SW 1271 (cell line): Measurements from ENCODE around the gene RRAS.
"Not testable (repeated sequence)": the region's sequence is repeated elsewhere in the genome, so short reads cannot be mapped to it uniquely, and the experiment has no call there.

Experiments used
- DNase-seq, 2 experiments: peaks; one replicate each; lab custom pipeline; 2025; lab: John Stamatoyannopoulos, UW

The RRAS gene

DNA sequence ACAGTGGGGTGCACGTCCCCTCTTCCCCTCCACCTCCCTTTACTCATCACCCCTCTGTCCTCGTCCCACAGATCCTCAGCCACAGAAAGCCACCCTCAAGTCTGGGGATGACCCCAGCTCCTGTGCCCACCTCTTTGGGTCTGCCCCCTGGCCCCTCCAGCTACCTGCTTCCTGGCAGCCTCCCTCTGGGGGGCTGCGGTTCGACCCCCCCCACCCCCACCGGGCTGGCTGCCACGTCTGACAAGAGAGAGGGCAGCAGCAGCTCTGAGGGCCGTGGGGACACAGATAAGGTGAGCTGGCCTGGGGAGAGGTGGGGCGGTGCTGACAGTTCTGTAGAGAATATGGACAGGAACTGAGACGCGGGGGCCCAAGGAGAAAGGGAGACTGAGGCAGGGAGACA is 14.6 kb upstream of the RRAS start:
- DNase-seq, result no peak

- DNase-seq, result no peak
These were observed 13.5 kb upstream of the RRAS start for GRCh38 chr19:49653466-49653806.

DNA sequence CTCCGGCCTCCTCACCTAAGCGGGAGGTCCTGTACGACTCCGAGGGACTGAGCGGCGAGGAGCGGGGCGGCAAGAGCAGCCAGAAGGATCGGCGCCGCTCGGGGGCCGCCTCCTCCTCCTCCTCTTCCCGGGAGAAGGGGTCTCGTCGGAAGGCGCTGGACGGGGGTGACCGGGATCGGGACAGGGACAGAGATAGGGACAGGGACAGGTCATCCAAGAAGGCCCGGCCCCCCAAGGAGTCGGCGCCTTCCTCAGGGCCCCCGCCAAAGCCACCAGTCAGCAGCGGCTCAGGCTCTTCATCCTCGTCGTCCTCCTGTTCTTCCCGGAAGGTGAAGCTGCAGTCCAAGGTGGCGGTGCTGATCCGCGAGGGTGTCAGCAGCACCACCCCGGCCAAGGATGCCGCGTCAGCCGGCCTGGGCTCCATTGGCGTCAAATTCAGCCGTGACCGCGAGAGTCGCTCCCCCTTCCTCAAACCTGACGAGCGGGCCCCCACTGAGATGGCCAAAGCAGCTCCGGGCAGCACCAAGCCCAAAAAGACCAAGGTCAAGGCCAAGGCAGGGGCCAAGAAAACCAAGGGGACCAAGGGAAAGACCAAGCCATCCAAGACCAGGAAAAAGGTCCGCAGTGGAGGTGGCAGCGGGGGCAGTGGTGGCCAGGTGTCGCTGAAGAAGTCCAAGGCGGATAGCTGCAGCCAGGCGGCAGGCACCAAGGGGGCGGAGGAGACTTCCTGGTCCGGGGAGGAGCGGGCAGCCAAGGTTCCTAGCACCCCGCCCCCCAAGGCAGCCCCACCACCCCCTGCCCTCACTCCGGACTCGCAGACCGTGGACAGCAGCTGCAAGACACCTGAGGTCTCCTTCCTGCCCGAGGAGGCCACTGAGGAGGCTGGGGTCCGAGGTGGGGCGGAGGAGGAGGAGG is 12.9 kb upstream of the RRAS start:
- no peak for DNase-seq

DNA sequence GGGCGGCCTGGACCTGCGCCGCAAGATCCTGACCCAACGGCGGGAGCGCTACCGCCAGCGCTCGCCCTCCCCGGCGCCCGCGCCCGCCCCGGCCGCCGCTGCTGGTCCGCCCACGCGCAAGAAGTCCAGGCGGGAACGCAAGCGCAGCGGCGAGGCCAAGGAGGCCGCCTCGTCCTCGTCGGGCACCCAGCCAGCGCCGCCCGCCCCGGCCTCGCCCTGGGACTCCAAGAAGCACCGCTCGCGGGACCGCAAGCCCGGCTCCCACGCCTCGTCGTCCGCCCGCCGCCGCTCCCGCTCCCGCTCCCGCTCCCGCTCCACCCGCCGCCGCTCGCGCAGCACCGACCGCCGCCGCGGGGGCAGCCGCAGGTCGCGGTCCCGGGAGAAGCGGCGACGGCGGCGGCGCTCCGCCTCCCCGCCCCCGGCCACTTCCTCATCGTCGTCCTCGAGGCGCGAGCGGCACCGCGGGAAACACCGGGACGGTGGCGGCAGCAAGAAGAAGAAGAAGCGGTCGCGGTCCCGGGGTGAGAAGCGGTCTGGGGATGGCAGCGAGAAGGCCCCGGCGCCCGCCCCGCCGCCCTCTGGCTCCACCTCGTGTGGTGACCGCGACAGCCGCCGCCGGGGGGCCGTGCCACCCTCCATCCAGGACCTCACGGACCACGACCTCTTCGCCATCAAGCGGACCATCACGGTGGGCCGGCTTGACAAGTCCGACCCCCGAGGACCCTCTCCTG is 12.0 kb upstream of the RRAS start:
- no peak for DNase-seq

GRCh38 chr19:49651029-49651819 is 11.3 kb upstream of the RRAS start:
- no peak for DNase-seq

GRCh38 chr19:49646586-49646985 is 6.6 kb upstream of the RRAS start:
- no peak for DNase-seq

DNA sequence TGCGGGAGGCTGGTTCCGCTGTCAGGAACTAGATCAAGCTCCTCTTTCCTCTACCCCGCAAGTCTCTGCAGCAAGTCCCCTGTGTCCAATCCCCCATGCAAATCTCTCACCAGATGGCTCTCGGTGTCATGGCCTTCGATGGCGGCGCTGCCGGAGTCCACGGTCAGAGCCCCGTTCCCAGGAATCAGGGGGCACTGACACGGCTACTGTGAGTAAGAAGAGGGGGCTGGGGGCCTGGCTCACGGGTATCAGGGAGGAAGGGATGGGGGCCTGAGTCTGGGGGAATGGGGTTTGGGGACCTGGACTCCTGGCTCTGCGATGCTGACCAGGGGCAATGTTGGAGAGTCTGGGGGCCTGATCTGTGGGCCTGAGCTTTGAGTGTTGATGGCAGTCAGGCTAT is 6.1 kb upstream of the RRAS start:
- DNase-seq, result no peak

GRCh38 chr19:49645592-49645991 is 5.6 kb upstream of the RRAS start:
- DNase-seq, result no peak

GRCh38 chr19:49643466-49643865 is 3.5 kb upstream of the RRAS start:
- DNase-seq, result no peak

- no peak for DNase-seq
These were observed 2.6 kb upstream of the RRAS start for GRCh38 chr19:49642492-49643035.

DNA sequence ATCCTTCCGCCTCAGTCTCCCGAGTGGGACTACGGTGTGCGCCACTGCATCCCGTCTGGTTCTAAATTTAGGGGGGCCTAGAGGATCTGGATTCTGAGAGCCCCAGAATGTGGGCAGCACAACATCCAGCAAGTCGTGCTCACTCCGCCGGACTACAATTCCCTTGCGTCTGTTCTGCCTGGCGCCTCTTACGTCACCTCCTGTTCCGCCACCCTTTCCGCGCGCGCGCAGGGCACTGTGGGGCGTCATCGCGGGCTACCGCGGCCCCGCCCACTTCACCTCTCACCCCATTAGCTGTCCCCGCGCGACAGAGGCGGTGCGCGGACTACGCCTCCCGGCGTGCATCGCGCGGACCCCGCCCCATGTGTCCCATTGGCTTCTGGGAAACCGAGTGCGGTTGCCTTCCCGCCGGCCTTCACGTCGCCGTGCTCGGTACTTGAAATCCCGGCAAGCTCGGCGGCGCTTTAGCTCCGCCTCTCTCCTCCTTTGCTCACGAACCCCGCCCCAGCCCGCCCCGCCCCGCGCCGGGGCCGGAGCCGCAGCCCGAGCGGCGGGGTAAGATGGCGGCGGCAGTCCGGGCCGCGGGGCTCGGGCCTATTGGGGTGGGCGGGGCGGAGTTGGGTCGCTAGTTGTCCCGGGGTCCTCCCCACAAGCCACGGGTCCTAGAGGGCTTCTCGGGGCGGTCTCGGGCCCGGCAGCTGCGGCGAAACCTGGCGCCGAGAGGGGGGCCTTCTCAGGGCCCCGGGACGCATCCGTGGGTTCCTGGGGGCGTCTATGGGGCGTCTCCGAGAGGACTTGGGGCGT is 1.9 kb upstream of the RRAS start, which contains the start of gene SCAF1:
Gene SCAF1 (plus strand): TSS at position 522 of the 804 bp plus-strand sequence. CDS start 2,818 bp downstream, outside the sequence.
- peak; percentile 82 to 96 for DNase-seq

GRCh38 chr19:49639401-49640112 is 386 bp downstream of the RRAS start:
- peak in 1 of 2 experiments; percentile 22 for DNase-seq

GRCh38 chr19:49637821-49638738 is 1.9 kb downstream of the RRAS start:
- DNase-seq, result peak; percentile 25 to 70

DNA sequence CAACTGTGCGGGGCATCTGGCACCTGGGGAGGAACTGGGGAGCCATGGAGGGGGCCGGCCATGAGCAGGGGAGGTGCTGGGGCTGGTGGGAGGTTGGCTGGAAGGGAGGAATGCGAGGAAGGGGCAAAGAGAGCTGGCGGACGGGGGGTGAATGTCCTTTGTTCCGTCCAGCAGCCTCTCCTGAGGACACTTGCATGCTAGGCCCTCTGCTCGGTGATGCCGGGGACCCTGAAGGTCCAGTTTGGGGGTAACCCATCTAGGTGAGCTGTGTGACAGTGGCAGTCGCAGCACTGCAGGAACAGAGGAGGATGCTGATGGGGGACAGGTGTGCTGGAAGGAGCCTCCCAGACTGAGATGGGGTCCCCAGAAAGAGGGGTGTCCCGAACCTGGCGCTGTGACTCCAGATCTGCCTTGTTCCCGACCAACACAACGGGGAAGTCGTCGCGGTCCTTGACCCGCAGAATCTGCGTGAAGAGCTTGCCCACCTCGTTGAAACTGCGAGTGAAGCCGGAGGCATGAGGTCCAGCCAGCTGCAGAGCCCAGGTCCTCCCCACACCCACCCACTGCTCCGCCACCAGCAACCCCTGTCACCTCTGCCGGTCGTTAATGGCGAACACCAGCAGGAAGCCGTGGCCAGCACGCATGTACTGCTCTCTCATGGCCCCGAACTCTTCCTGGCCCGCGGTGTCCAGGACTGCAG is 3.6 kb downstream of the RRAS start:
- no peak for DNase-seq

DNA sequence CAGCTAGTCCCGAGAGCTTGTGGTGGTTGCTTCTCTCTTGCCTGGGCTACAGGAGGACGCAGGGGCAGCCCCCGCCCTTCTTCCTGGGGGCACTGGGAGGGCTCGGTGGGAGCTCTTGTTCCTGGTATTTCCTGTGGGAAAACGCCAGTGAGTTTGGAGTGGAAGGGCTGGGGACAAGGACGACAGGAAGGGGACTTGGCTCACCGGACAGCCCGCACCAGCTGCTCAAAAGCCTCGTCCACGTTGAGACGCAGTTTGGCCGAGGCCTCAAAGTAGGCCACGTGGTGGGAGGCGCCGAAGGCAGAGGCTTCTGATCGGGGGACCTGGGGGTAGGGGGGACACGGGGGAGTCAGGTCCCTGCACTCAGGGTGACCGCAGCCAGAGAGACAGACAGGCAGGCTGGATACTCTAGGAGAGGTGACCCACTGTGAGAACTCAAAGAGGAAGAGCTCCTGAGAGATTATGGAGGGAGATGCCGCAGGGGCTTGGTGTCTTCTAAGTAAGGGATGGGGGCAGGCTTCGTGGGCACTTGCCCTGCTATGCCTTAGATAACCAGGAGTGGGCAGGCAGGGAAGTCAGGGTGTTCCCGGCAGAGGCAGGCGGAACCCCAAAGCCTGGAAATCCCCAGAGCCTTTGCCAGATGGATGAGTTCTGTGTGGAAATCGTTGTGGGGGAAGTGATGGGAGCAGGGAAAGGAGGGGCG is 4.3 kb downstream of the RRAS start:
- no peak for DNase-seq

- not testable (repeated sequence) for DNase-seq
These were observed 6.7 kb downstream of the RRAS start for GRCh38 chr19:49633273-49633672.

DNA sequence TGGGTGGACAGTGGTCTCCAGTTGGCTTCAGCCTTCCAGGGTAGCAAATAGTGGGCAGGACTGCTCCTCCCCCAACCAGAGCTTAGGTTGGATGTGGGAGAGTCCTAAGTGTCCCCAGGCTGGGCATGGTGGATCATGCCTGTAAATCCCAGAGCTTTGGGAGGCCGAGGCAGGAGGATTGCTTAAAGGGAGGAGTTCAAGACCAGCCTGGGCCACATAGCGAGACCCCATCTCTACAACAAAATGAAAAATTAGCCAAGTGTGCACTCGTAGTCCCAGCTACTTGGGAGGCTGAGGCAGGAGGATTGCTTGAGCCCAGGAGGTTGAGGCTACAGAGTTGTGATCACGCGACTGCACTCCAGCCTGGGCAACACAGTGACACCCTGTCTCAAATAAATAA is 7.4 kb downstream of the RRAS start:
- no peak for DNase-seq

GRCh38 chr19:49631610-49632192 is 8.2 kb downstream of the RRAS start:
- no peak for DNase-seq
